Mesenchymal stem cell (in vitro differentiated cells and primary cell): ENCODE data around the gene RPUSD3.
A peak's percentile ranks its signal among the peaks of the same experiment; 100 is the strongest.

Source experiments
- DNase-seq: peaks from one replicate; pipeline ENCODE4 v3.0.0-alpha.2; 2013
- H2AFZ ChIP-seq: one replicate; pipeline ENCODE4 v1.6.1; 2013; ENCODE audit warnings: low read depth, mild to moderate bottlenecking, control low read depth, inconsistent platforms, low read length, moderate library complexity
- H2AK5ac ChIP-seq: 2 replicates; pipeline ENCODE4 v1.6.1; 2013; ENCODE audit warnings: low read length, moderate library complexity, mild to moderate bottlenecking, inconsistent platforms; ENCODE audit not compliant: severe bottlenecking
- H2BK120ac ChIP-seq: one replicate; pipeline ENCODE4 v1.6.1; 2013; ENCODE audit warnings: low read depth, mild to moderate bottlenecking, inconsistent platforms, low read length, moderate library complexity
- H2BK12ac ChIP-seq, 2 experiments: one replicate each; pipeline ENCODE4 v1.6.1; 2013; ENCODE audit warnings: inconsistent platforms in 2 of 2, low read length in 2 of 2, mild to moderate bottlenecking in 2 of 2, moderate library complexity in 2 of 2, control low read depth in 1 of 2
- H2BK15ac ChIP-seq: one replicate; pipeline ENCODE4 v1.6.1; 2013; ENCODE audit warnings: mild to moderate bottlenecking, low read depth, inconsistent platforms; ENCODE audit not compliant: poor library complexity, severe bottlenecking
- H2BK5ac ChIP-seq: 2 replicates; pipeline ENCODE4 v1.6.1; 2013; ENCODE audit warnings: low read depth, mild to moderate bottlenecking, low read length, control low read depth, inconsistent platforms; ENCODE audit not compliant: poor library complexity, severe bottlenecking
- H3K14ac ChIP-seq, 2 experiments: one replicate each; pipeline ENCODE4 v1.6.1; 2013; ENCODE audit warnings: inconsistent platforms in 2 of 2, low read length in 2 of 2, control low read depth in 1 of 2, mild to moderate bottlenecking in 1 of 2, moderate library complexity in 1 of 2
- H3K18ac ChIP-seq, 2 experiments: one replicate each; pipeline ENCODE4 v1.6.1; 2013; ENCODE audit warnings: inconsistent platforms in 2 of 2, low read length in 2 of 2, control low read depth in 1 of 2, low read depth in 1 of 2, mild to moderate bottlenecking in 1 of 2
- H3K23ac ChIP-seq, 2 experiments: one replicate each; pipeline ENCODE4 v1.6.1; 2013; ENCODE audit warnings: inconsistent platforms in 2 of 2, low read length in 2 of 2, mild to moderate bottlenecking in 2 of 2, moderate library complexity in 2 of 2, control low read depth in 1 of 2
- H3K27ac ChIP-seq: 2 replicates; pipeline ENCODE4 v1.5.1; 2013; ENCODE audit warnings: mild to moderate bottlenecking, moderate library complexity, low read length, control low read depth, inconsistent platforms; ENCODE audit not compliant: poor library complexity, severe bottlenecking
- H3K27me3 ChIP-seq, 2 experiments: 2 replicates each; pipeline versions ENCODE4 v1.6.1 to v1.7.0; 2013; ENCODE audit warnings: low read length in 2 of 2, mild to moderate bottlenecking in 2 of 2, moderate library complexity in 2 of 2, control low read depth in 1 of 2, inconsistent platforms in 1 of 2; ENCODE audit not compliant: control insufficient read depth in 1 of 2, insufficient read depth in 1 of 2
- H3K36me3 ChIP-seq, 2 experiments: 2 replicates each; pipeline versions ENCODE4 v1.6.1 to v1.7.0; 2013; ENCODE audit warnings: low read length in 2 of 2, control low read depth in 1 of 2, inconsistent platforms in 1 of 2, low read depth in 1 of 2, mild to moderate bottlenecking in 1 of 2; ENCODE audit not compliant: insufficient read depth in 2 of 2, control insufficient read depth in 1 of 2
- H3K4ac ChIP-seq, 2 experiments: one replicate each; pipeline ENCODE4 v1.6.1; 2013; ENCODE audit warnings: inconsistent platforms in 2 of 2, low read length in 2 of 2, mild to moderate bottlenecking in 2 of 2, moderate library complexity in 2 of 2, control low read depth in 1 of 2, low read depth in 1 of 2
- H3K4me1 ChIP-seq: 2 replicates; pipeline ENCODE4 v1.6.1; 2013; ENCODE audit warnings: low read depth, low read length, control low read depth; ENCODE audit not compliant: control insufficient read depth, insufficient read depth
- H3K4me2 ChIP-seq: 2 replicates; pipeline ENCODE4 v1.6.1; 2013; ENCODE audit warnings: low read length, mild to moderate bottlenecking, inconsistent platforms; ENCODE audit not compliant: poor library complexity, severe bottlenecking
- H3K4me3 ChIP-seq, 2 experiments: 2 replicates each; pipeline versions ENCODE4 v1.5.1 to v1.7.0; 2013; ENCODE audit warnings: low read length in 2 of 2, mild to moderate bottlenecking in 2 of 2, control low read depth in 1 of 2, low read depth in 1 of 2; ENCODE audit not compliant: insufficient read depth in 1 of 2
- H3K79me1 ChIP-seq: replicated peaks from 2 replicates; pipeline ENCODE4 v1.6.1; 2013; ENCODE audit warnings: mild to moderate bottlenecking, control low read depth, low read length, inconsistent platforms; ENCODE audit not compliant: poor library complexity, severe bottlenecking
- H3K9ac ChIP-seq: 2 replicates; pipeline ENCODE4 v1.7.0; 2013; ENCODE audit warnings: mild to moderate bottlenecking, low read length, moderate library complexity
- H3K9me3 ChIP-seq: 2 replicates; pipeline ENCODE4 v1.7.0; 2013; ENCODE audit warnings: mild to moderate bottlenecking, low read length; ENCODE audit not compliant: control insufficient read depth
- H4K8ac ChIP-seq: one replicate; pipeline ENCODE4 v1.6.1; 2013; ENCODE audit warnings: inconsistent platforms, mild to moderate bottlenecking, low read length, moderate library complexity
- H4K91ac ChIP-seq: one replicate; pipeline ENCODE4 v1.6.1; 2013; ENCODE audit warnings: mild to moderate bottlenecking, low read length, inconsistent platforms
- WGBS: methylation state at CpG from one replicate; pipeline ENCODE4 v1.1.7; 2013; ENCODE audit warnings: mixed read lengths; 5-methylcytosine and 5-hydroxymethylcytosine counted together

Gene RPUSD3

DNA sequence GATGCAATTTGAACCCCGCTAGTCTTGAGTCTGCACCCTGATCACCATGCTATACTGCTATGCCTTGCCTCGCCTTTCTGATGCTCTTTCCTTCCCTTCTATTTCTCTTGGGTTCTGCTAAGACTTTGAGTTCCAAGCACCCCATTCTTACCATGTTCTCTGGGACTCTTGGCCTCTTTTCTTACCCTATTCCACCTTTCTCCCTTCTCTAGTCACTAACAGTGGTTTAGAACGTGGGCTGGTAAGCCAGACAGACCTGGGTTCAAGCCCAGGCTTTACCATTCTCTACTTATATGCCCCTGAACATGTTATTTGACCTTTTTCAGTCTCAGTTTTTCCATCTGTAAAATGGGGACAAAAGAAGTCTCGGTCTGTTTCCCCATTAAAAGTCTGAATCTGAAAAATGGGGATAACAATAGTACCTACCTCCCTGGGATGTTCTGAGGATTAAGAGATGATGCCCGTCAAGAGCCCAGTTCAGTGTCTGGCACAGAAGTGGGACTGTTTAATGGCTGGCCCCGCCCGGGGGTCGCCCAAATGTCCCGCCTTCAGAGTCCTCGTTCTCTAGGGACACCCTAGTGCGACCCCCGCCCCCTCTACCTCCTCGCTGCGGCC is 51.9 kb downstream of the RPUSD3 start:
- Histone ChIP-seq H2AFZ (no peak overlapping the region), H2BK12ac (no peak overlapping the region), H3K18ac (peak overlapping the region; percentile 49 to 70), H3K9ac (peak overlapping the region; percentile 99), H3K36me3 (peaks cover 31 to 50% of the 10 kb centered on the region in 2 experiments), H4K91ac (peak overlapping the region; percentile 70), H3K9me3 (no peaks in the 10 kb centered on the region), H2AK5ac (peak overlapping the region; percentile 88), H4K8ac (peak overlapping the region; percentile 35), H3K4me1 (peaks cover 6% of the 10 kb centered on the region), H3K4me3 (peak overlapping the region; percentile 76 to 96), H3K4ac (peak overlapping the region; percentile 75 to 93), H3K27me3 (no peaks in the 10 kb centered on the region), H2BK15ac (no peak overlapping the region), H2BK120ac (peak overlapping the region; percentile 98), H3K27ac (peak overlapping the region; percentile 77), H3K79me1 (peaks cover 19% of the 10 kb centered on the region), H2BK5ac (peak overlapping the region; percentile 25), H3K14ac (peak overlapping the region in 1 of 2 experiments; percentile 23), H3K23ac (no peak overlapping the region), H3K4me2 (peak overlapping the region; percentile 69)
- DNase-seq, result no peak
- 29% methylated on average over 8 of the region's 14 CpGs for WGBS

DNA sequence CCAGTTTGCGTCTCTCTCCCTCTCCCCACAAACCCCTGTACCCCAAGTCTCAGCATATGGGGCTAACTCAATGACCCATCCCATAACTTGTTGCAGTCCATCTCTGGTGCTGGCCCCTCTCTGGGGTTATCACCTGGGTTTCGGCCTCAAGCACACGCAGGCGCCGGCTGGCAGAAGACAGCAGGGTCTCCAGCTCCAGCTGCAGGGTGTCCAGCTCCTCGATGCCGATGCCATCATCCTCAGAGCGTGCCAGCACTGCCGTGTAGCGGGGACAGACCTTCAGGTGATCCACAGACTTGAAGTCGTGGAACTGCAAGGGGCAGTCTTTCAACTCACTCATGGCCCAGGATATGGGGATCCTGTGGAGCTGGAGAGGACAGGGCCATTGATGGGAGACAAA is 52.7 kb downstream of the RPUSD3 start:
- H4K91ac ChIP-seq, result no peak overlapping the region
- peak overlapping the region; percentile 99 for H3K9ac ChIP-seq
- no peak for DNase-seq
- H3K79me1 ChIP-seq, result peaks cover 20% of the 10 kb centered on the region
- no peak overlapping the region for H3K27ac ChIP-seq
- no peak overlapping the region for H2AK5ac ChIP-seq
- no peak overlapping the region for H2BK12ac ChIP-seq
- H3K4me2 ChIP-seq, result no peak overlapping the region
- H2AFZ ChIP-seq, result no peak overlapping the region
- H2BK5ac ChIP-seq, result no peak overlapping the region
- H2BK15ac ChIP-seq, result no peak overlapping the region
- no peak overlapping the region for H2BK120ac ChIP-seq
- H3K4me1 ChIP-seq, result peaks cover 6% of the 10 kb centered on the region
- no peaks in the 10 kb centered on the region for H3K9me3 ChIP-seq
- peaks cover 36 to 54% of the 10 kb centered on the region in 2 experiments for H3K36me3 ChIP-seq
- WGBS, result 97% methylated on average over 11 of the region's 11 CpGs
- H4K8ac ChIP-seq, result no peak overlapping the region
- no peaks in the 10 kb centered on the region for H3K27me3 ChIP-seq
- H3K14ac ChIP-seq, result no peak overlapping the region
- no peak overlapping the region for H3K4ac ChIP-seq
- H3K4me3 ChIP-seq, result peak overlapping the region in 1 of 2 experiments; percentile 96
- H3K23ac ChIP-seq, result no peak overlapping the region
- H3K18ac ChIP-seq, result no peak overlapping the region
